Liver (tissue), 3 donors: ENCODE results near the gene KLHDC7B.

ENCODE experiments used
- EGR1 ChIP-seq, 2 donors: IDR thresholded peaks; 2 replicates each; pipeline ENCODE4 v1.6.1; 2016 to 2018; ENCODE audit warnings: antibody characterized with exemption in 2 of 2, low read depth in 2 of 2
- HNF4A ChIP-seq, 2 donors: conservative IDR thresholded peaks; 2 replicates each; pipeline ENCODE4 v1.6.1; 2016; ENCODE audit warnings: antibody characterized with exemption in 2 of 2, mild to moderate bottlenecking in 2 of 2
- HNF4G ChIP-seq: IDR thresholded peaks from 2 replicates; pipeline ENCODE4 v1.6.1; 2016; ENCODE audit warnings: antibody characterized with exemption
- JUND ChIP-seq, 2 donors: IDR thresholded peaks; 2 replicates each; pipeline ENCODE4 v1.6.1; 2016; ENCODE audit warnings: antibody characterized with exemption in 2 of 2
- NR2F2 ChIP-seq: IDR thresholded peaks from 2 replicates; pipeline ENCODE4 v1.6.1; 2016; ENCODE audit warnings: antibody characterized with exemption
- RAD21 ChIP-seq, 2 donors: IDR thresholded peaks; 2 replicates each; pipeline ENCODE4 v1.6.1; 2016; ENCODE audit warnings: antibody characterized with exemption in 2 of 2, mild to moderate bottlenecking in 2 of 2
- SP1 ChIP-seq: IDR thresholded peaks from 2 replicates; pipeline ENCODE4 v1.6.1; 2018; ENCODE audit warnings: antibody characterized with exemption, mild to moderate bottlenecking
- TAF1 ChIP-seq: conservative IDR thresholded peaks from 2 replicates; pipeline ENCODE4 v1.6.1; 2016; ENCODE audit warnings: antibody characterized with exemption, mild to moderate bottlenecking
- YY1 ChIP-seq: IDR thresholded peaks from 2 replicates; pipeline ENCODE4 v1.6.1; 2016; ENCODE audit warnings: antibody characterized with exemption, mild to moderate bottlenecking
- TF ChIP-seq, protein P1 (sequence below): fragments of 150-350 bp; IDR thresholded peaks from 2 replicates; pipeline ENCODE4 v1.5.1; 2017; ENCODE audit warnings: improper control_type of control experiment, low read depth, low read length; ENCODE audit not compliant: missing input control
- TF ChIP-seq, protein P2 (sequence below): IDR thresholded peaks from 2 replicates; pipeline ENCODE4 v1.6.1; 2016; ENCODE audit warnings: antibody characterized with exemption
- TF ChIP-seq, protein P3 (sequence below): IDR thresholded peaks from 2 replicates; pipeline ENCODE4 v1.6.1; 2016; ENCODE audit warnings: antibody characterized with exemption
- TF ChIP-seq, protein P4 (sequence below): IDR thresholded peaks from 2 replicates; pipeline ENCODE4 v1.6.1; 2016; ENCODE audit warnings: antibody characterized with exemption, mild to moderate bottlenecking
- TF ChIP-seq, protein P5 (sequence below): IDR thresholded peaks from 2 replicates; pipeline ENCODE4 v1.6.1; 2016; ENCODE audit warnings: antibody characterized with exemption
- donor health status: healthy.
- donor health status: healthy.

DNA sequence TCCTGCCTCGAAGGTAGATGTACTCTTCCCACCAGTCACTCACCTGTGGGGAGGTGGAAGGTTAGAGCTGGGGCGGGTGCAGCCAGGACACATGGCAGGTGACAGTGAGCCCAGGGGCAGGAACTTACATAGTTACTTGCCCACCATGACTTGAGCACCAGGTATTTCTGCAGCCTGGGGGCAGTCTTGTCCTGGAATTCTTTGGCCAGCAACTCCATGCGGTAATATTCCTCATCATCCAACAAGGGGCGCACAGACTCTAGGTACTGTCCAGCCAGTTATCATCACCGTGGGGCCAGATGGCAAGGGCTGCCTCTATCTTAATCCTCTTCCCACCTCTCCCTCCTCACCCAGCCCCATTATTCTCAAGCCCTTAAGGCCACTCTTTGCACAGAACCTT, 30.4 kb downstream of the KLHDC7B start:
- TF ChIP-seq, protein P1, sequence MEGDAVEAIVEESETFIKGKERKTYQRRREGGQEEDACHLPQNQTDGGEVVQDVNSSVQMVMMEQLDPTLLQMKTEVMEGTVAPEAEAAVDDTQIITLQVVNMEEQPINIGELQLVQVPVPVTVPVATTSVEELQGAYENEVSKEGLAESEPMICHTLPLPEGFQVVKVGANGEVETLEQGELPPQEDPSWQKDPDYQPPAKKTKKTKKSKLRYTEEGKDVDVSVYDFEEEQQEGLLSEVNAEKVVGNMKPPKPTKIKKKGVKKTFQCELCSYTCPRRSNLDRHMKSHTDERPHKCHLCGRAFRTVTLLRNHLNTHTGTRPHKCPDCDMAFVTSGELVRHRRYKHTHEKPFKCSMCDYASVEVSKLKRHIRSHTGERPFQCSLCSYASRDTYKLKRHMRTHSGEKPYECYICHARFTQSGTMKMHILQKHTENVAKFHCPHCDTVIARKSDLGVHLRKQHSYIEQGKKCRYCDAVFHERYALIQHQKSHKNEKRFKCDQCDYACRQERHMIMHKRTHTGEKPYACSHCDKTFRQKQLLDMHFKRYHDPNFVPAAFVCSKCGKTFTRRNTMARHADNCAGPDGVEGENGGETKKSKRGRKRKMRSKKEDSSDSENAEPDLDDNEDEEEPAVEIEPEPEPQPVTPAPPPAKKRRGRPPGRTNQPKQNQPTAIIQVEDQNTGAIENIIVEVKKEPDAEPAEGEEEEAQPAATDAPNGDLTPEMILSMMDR = peak; percentile 22
- TF ChIP-seq, protein P2, sequence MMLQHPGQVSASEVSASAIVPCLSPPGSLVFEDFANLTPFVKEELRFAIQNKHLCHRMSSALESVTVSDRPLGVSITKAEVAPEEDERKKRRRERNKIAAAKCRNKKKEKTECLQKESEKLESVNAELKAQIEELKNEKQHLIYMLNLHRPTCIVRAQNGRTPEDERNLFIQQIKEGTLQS = no peak
- TF ChIP-seq, protein P3, sequence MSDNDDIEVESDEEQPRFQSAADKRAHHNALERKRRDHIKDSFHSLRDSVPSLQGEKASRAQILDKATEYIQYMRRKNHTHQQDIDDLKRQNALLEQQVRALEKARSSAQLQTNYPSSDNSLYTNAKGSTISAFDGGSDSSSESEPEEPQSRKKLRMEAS = no peak
- TF ChIP-seq HNF4G (no peak), TAF1 (no peak), JUND (IDR thresholded peaks at IDR 0.05) (no peak), RAD21 (IDR thresholded peaks at IDR 0.05) (peak; percentile 64 to 73), NR2F2 (no peak), YY1 (no peak), SP1 (no peak), EGR1 (IDR thresholded peaks at IDR 0.05; ENCODE audit: low read depth in 2 of 2) (no peak), HNF4A (conservative IDR thresholded peaks at IDR 0.05) (no peak)
- TF ChIP-seq, protein P4, sequence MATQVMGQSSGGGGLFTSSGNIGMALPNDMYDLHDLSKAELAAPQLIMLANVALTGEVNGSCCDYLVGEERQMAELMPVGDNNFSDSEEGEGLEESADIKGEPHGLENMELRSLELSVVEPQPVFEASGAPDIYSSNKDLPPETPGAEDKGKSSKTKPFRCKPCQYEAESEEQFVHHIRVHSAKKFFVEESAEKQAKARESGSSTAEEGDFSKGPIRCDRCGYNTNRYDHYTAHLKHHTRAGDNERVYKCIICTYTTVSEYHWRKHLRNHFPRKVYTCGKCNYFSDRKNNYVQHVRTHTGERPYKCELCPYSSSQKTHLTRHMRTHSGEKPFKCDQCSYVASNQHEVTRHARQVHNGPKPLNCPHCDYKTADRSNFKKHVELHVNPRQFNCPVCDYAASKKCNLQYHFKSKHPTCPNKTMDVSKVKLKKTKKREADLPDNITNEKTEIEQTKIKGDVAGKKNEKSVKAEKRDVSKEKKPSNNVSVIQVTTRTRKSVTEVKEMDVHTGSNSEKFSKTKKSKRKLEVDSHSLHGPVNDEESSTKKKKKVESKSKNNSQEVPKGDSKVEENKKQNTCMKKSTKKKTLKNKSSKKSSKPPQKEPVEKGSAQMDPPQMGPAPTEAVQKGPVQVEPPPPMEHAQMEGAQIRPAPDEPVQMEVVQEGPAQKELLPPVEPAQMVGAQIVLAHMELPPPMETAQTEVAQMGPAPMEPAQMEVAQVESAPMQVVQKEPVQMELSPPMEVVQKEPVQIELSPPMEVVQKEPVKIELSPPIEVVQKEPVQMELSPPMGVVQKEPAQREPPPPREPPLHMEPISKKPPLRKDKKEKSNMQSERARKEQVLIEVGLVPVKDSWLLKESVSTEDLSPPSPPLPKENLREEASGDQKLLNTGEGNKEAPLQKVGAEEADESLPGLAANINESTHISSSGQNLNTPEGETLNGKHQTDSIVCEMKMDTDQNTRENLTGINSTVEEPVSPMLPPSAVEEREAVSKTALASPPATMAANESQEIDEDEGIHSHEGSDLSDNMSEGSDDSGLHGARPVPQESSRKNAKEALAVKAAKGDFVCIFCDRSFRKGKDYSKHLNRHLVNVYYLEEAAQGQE = no peak
- TF ChIP-seq, protein P5, sequence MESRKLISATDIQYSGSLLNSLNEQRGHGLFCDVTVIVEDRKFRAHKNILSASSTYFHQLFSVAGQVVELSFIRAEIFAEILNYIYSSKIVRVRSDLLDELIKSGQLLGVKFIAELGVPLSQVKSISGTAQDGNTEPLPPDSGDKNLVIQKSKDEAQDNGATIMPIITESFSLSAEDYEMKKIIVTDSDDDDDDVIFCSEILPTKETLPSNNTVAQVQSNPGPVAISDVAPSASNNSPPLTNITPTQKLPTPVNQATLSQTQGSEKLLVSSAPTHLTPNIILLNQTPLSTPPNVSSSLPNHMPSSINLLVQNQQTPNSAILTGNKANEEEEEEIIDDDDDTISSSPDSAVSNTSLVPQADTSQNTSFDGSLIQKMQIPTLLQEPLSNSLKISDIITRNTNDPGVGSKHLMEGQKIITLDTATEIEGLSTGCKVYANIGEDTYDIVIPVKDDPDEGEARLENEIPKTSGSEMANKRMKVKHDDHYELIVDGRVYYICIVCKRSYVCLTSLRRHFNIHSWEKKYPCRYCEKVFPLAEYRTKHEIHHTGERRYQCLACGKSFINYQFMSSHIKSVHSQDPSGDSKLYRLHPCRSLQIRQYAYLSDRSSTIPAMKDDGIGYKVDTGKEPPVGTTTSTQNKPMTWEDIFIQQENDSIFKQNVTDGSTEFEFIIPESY = no peak
